HepG2 (cell line): ENCODE results near the gene ALG10B. TPM values are rescaled to one million over a fixed set of nuclear protein-coding genes. Genes with fewer than 3 reads are reported as not detected.

Experiments used
- ATAC-seq: fragments of 200-7000 bp; cut with Tn5 transposase; 3 replicates; pipeline ENCODE4 v1.9.1; 2020; ENCODE audit warnings: mild to moderate bottlenecking, moderate library complexity
- BruUV-seq: library from RNA; stranded (reverse); fragments of 400-500 nt; replicated peaks from 2 replicates; lab custom pipeline; 2021; lab: Mats Ljungman, UMichigan
- CTCF ChIA-PET: fragments of 300-600 bp; formaldehyde crosslinking; extraction: SDS; loops from one replicate; lab custom pipeline; 2021; ENCODE audit warnings: low total read pairs, inconsistent platforms, low intra/inter-chr PET ratio; lab: Yijun Ruan, JAX
- POLR2A ChIA-PET: fragments of 350-600 bp; sonication (Branson Sonifier 250); formaldehyde crosslinking; loops from one replicate; lab custom pipeline; 2020; ENCODE audit warnings: antibody characterized with exemption, inconsistent platforms; lab: Yijun Ruan, JAX
- DNase-seq: peaks from one replicate; pipeline ENCODE4 v3.0.0-alpha.2; 2015; ENCODE audit warnings: low spot score
- FAIRE-seq: peaks from 3 replicates; lab custom pipeline; 2011; peaks lifted over from hg19 to GRCh38; lab: Jason Lieb, UNC
- H2AFZ ChIP-seq: one replicate; pipeline ENCODE4 v1.6.1; 2011; ENCODE audit warnings: low read length, inconsistent platforms
- H3K27ac ChIP-seq: fragments of 300-600 bp; 3 replicates; pipeline ENCODE4 v1.8.0; 2011; ENCODE audit warnings: mixed run types, mild to moderate bottlenecking, mixed read lengths, low read length, inconsistent platforms; ENCODE audit not compliant: insufficient read depth; ENCODE audit errors: extremely low read length
- H3K27me3 ChIP-seq, 2 experiments: fragments of 200-600 bp in 1 of 2; 2 replicates in 1 of 2; 3 replicates in 1 of 2; pipeline versions ENCODE4 v1.6.0 to v1.8.0; 2011; ENCODE audit warnings: low read length in 2 of 2, mild to moderate bottlenecking in 2 of 2, moderate library complexity in 2 of 2, inconsistent platforms in 1 of 2; ENCODE audit not compliant: insufficient read depth in 2 of 2, control insufficient read depth in 1 of 2
- H3K36me3 ChIP-seq, 2 experiments: fragments of 200-600 bp in 1 of 2; replicated peaks in 1 of 2; 2 replicates in 1 of 2; 3 replicates in 1 of 2; pipeline versions ENCODE4 v1.5.1 to v1.8.0; 2011; ENCODE audit warnings: low read length in 2 of 2, inconsistent platforms in 1 of 2; ENCODE audit not compliant: insufficient read depth in 2 of 2, control insufficient read depth in 1 of 2
- H3K4me1 ChIP-seq: 2 replicates; pipeline ENCODE4 v1.5.1; 2012; ENCODE audit warnings: low read length, inconsistent platforms; ENCODE audit not compliant: insufficient read depth
- H3K4me2 ChIP-seq: 2 replicates; pipeline ENCODE4 v1.6.0; 2011; ENCODE audit warnings: low read depth, low read length, inconsistent platforms
- H3K4me3 ChIP-seq, 3 experiments: fragments of 200-600 bp in 1 of 3; sonication (generic), shearing (Covaris generic) in 1 of 3; replicated peaks in 1 of 3; 2 replicates each; pipeline ENCODE4 v1.5.1; 2011 to 2016; ENCODE audit warnings: low read length in 3 of 3, inconsistent platforms in 2 of 3, low read depth in 2 of 3, mild to moderate bottlenecking in 2 of 3, control low read depth in 1 of 3, mixed read lengths in 1 of 3; ENCODE audit not compliant: insufficient read depth in 1 of 3
- H3K79me2 ChIP-seq: one replicate; pipeline ENCODE4 v1.6.1; 2011; ENCODE audit warnings: low read length, inconsistent platforms; ENCODE audit not compliant: insufficient read depth
- H3K9ac ChIP-seq: 2 replicates; pipeline ENCODE4 v1.6.0; 2011; ENCODE audit warnings: mild to moderate bottlenecking, low read depth, low read length, inconsistent platforms; ENCODE audit not compliant: insufficient read depth
- H3K9me3 ChIP-seq: 2 replicates; pipeline ENCODE4 v1.5.1; 2012; ENCODE audit warnings: mild to moderate bottlenecking, low read length
- H4K20me1 ChIP-seq: 2 replicates; pipeline ENCODE4 v1.6.0; 2011; ENCODE audit warnings: inconsistent platforms, mild to moderate bottlenecking, low read length, moderate library complexity; ENCODE audit not compliant: insufficient read depth
- AGO2 ChIP-seq: fragments of 200-400 bp; formaldehyde crosslinking; optimal IDR thresholded peaks from 2 replicates; pipeline ENCODE3; 2017; ENCODE audit warnings: mild to moderate bottlenecking, low read depth, low read length, moderate library complexity
- CENPT ChIP-seq: sonication (generic); formaldehyde crosslinking; IDR thresholded peaks from 2 replicates; pipeline ENCODE4 v1.8.0; 2022; ENCODE audit warnings: low read depth, mild to moderate bottlenecking, moderate library complexity, missing genetic modification reagents
- CSRNP1 ChIP-seq: sonication (generic); formaldehyde crosslinking; IDR thresholded peaks from 2 replicates; pipeline ENCODE4 v1.8.1; 2023; ENCODE audit warnings: mild to moderate bottlenecking, missing genetic modification reagents
- ELF3 ChIP-seq: IDR thresholded peaks from 2 replicates; pipeline ENCODE4 v1.6.1; 2016; ENCODE audit warnings: missing genetic modification reagents, missing compliant biosample characterization
- HNRNPLL ChIP-seq: fragments of 200-400 bp; formaldehyde crosslinking; IDR thresholded peaks from 2 replicates; pipeline ENCODE4 v1.6.1; 2017; ENCODE audit warnings: mild to moderate bottlenecking, low read depth, low read length; ENCODE audit not compliant: poor library complexity, severe bottlenecking
- JARID2 ChIP-seq: sonication (generic); formaldehyde crosslinking; IDR thresholded peaks from 2 replicates; pipeline ENCODE4 v1.8.1; 2023; ENCODE audit warnings: missing genetic modification reagents, inconsistent platforms; ENCODE audit not compliant: insufficient replicate concordance
- MZF1 ChIP-seq: sonication (generic); formaldehyde crosslinking; IDR thresholded peaks from 2 replicates; pipeline ENCODE4 v1.8.1; 2023; ENCODE audit warnings: mild to moderate bottlenecking, missing genetic modification reagents, borderline replicate concordance
- PHB2 ChIP-seq: fragments of 450-650 bp; IDR thresholded peaks from 2 replicates; pipeline ENCODE4 v1.6.1; 2018; ENCODE audit not compliant: partially characterized antibody
- TFDP2 ChIP-seq: sonication (generic); formaldehyde crosslinking; IDR thresholded peaks from 2 replicates; pipeline ENCODE4 v1.4.0; 2020; ENCODE audit warnings: missing genetic modification reagents
- ZNF720 ChIP-seq: sonication (generic); formaldehyde crosslinking; IDR thresholded peaks from 2 replicates; pipeline ENCODE4 v1.4.0; 2020; ENCODE audit warnings: missing genetic modification reagents
- ZNF800 ChIP-seq: sonication (generic); formaldehyde crosslinking; IDR thresholded peaks from 2 replicates; pipeline ENCODE4 v1.4.0; 2020; ENCODE audit warnings: missing genetic modification reagents
- WGBS: methylation state at CpG from one replicate; pipeline ENCODE4 v1.1.6; 2017; ENCODE audit warnings: low lambda C conversion rate; 5-methylcytosine and 5-hydroxymethylcytosine counted together
- in situ Hi-C: cut with HindIII; loops from 2 replicates; pipeline ENCODE4 v1.10.0; 2017; ENCODE audit warnings: low pct_unique_long_range_greater_than_20kb; ENCODE audit not compliant: extremely low pct_ligation_motif_present
- intact Hi-C: fragments of 100-400 bp; cut with micrococcal nuclease; formaldehyde crosslinking; loops from one replicate; pipeline ENCODE4 v1.10.0; 2022; ENCODE audit not compliant: unreplicated experiment
- polyA plus RNA-seq, 8 experiments: library from polyadenylated mRNA; depleted of rRNA in 3 of 8; stranded (reverse) in 7 of 8; unstranded in 1 of 8; fragments of >200 nt; fragmentation: Illumina TruSeq in 4 of 8; extraction: Trizol in 4 of 8; gene quantifications; 2 replicates each; pipeline versions ENCODE4 v1.2.1 to v1.2.3, GENCODE V29; 2011 to 2016; ENCODE audit warnings: low read depth in 4 of 8, missing spikeins in 1 of 8, mixed read lengths in 1 of 8; ENCODE audit not compliant: insufficient read depth in 1 of 8
- total RNA-seq, 5 experiments: library from RNA; depleted of rRNA; stranded (reverse); fragments of >200 nt; fragmentation: Illumina TruSeq; extraction: Trizol; gene quantifications; 2 replicates each; pipeline ENCODE4 v1.2.3, GENCODE V29; 2016; ENCODE audit warnings: low read depth in 1 of 5

Gene ALG10B
- total and polyA plus RNA-seq, 2 of the 13 experiments (the other 11 are each of a cell fraction or from before 2014, with no cell fraction given) = 3.3 to 9.3 TPM

- FAIRE-seq (no peak), ATAC-seq (no peak), DNase-seq (no peak)
- BruUV-seq = no TSS peak
- WGBS = 72% methylated on average over 3 of the region's 3 CpGs
- H2AFZ ChIP-seq = no peak overlapping the region
- ChIA-PET POLR2A (no interaction called here), CTCF (no interaction called here)
- in situ Hi-C loops = loop anchor here (25.0 kb wide), 3 partner anchors 585 to 935 kb away; partner anchors contain the start of gene CPNE8
- no peak overlapping the region for H3K4me2 ChIP-seq
- no peaks in the 10 kb centered on the region for H3K4me1 ChIP-seq
- intact Hi-C loops = loop anchor here (1.0 to 10.0 kb wide), 2 partner anchors 577 to 946 kb away; partner anchors contain the start of gene CPNE8
- H4K20me1 ChIP-seq = no peaks in the 10 kb centered on the region
- no peaks in the 10 kb centered on the region for H3K79me2 ChIP-seq
- no peaks in the 10 kb centered on the region for H3K9me3 ChIP-seq
- no peak overlapping the region for H3K27ac ChIP-seq
- H3K27me3 ChIP-seq = no peaks in the 10 kb centered on the region
- TF ChIP-seq ZNF800 (CRISPR knock-in tag) = no peak
- no peak for TF ChIP-seq ZNF720 (CRISPR knock-in tag)
- no peak for TF ChIP-seq MZF1 (CRISPR knock-in tag)
- TF ChIP-seq CSRNP1 = no peak
- no peak for TF ChIP-seq PHB2
- no peak for TF ChIP-seq CENPT (CRISPR knock-in tag)
- TF ChIP-seq JARID2 (CRISPR knock-in tag) = no peak
- TF ChIP-seq ELF3 (CRISPR knock-in tag) = no peak
- TF ChIP-seq AGO2 = no peak
- no peak for TF ChIP-seq TFDP2 (CRISPR knock-in tag)
- no peak for TF ChIP-seq HNRNPLL
- no peaks in the 10 kb centered on the region for H3K36me3 ChIP-seq
- no peak overlapping the region for H3K9ac ChIP-seq
- H3K4me3 ChIP-seq = no peak overlapping the region
Observed at GRCh38 chr12:38327356-38327755, 10.8 kb downstream of the ALG10B start.
